ENCODE results near the gene PREX1.

PREX1 gene

DNA sequence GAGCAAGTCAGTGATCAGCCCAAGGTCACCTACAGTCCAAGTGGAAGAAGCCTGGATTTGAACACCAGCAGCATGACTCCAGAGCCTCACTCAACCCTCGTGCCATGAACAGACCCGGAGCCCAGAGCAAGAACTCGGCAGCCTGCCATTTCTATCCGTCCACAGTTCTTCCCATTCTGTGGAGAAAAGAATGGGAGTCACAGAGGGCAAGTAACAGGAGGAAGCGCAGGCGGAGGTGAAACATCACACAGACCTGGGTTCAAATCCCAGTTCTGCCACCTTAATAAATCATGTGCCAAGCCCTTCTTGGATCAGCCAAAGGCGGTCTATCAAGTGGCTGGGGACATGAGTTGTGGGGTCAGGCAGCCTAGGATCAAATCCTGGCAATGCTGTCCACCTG lies 4.3 kb downstream of the PREX1 start:
- Histone ChIP-seq H3K9me3 (ENCODE audit: insufficient read depth, low read depth, low read length) (no peaks in the 10 kb centered on the region), H3K27me3 (ENCODE audit: insufficient read depth, low read length) (peaks cover 43% of the 10 kb centered on the region), H3K9ac (ENCODE audit: low read depth, low read length) (no peak overlapping the region), H3K27ac (ENCODE audit: low read length) (no peak overlapping the region), H3K4me3 (ENCODE audit: low read length) (no peak overlapping the region), H3K36me3 (ENCODE audit: insufficient read depth, low read depth, low read length) (no peaks in the 10 kb centered on the region), H3K4me1 (ENCODE audit: insufficient read depth, low read length) (peaks cover 13% of the 10 kb centered on the region; the same call in 1 of the 2 replicates)

- H3K27ac ChIP-seq (ENCODE audit: low read length), result no peak overlapping the region
- H3K4me3 ChIP-seq (ENCODE audit: low read length), result no peak overlapping the region
- H3K36me3 ChIP-seq (ENCODE audit: insufficient read depth, low read depth, low read length), result no peaks in the 10 kb centered on the region
- H3K27me3 ChIP-seq (ENCODE audit: insufficient read depth, low read length), result peaks cover 40% of the 10 kb centered on the region
- H3K9ac ChIP-seq (ENCODE audit: low read depth, low read length), result no peak overlapping the region
- H3K4me1 ChIP-seq (ENCODE audit: insufficient read depth, low read length), result peaks cover 13% of the 10 kb centered on the region; the same call in 1 of the 2 replicates
- H3K9me3 ChIP-seq (ENCODE audit: insufficient read depth, low read depth, low read length), result no peaks in the 10 kb centered on the region
These were observed 4.9 kb downstream of the PREX1 start for GRCh38 chr20:48822879-48823385.

DNA sequence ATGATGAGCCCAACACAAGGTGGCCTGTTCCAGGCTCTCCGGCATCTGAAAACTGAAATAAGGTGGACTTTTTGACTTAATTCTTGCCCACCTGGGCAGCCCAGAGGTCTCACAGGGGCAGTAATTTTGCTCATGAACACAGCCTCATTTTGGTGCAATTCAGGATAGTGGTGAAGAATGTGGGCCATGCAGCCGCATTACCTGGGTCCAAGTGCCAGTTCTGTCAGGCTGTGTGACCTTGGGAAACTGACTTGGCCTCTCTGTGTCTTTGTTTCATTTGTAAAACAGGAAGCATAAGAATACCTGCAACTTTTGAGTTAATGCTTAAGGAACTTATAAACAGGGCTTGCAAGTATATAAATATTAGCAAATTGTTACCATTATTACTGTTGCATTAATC lies 5.6 kb downstream of the PREX1 start:
- Histone ChIP-seq H3K4me1 (ENCODE audit: insufficient read depth, low read length) (peaks cover 13% of the 10 kb centered on the region; the same call in 1 of the 2 replicates), H3K27ac (ENCODE audit: low read length) (no peak overlapping the region), H3K36me3 (ENCODE audit: insufficient read depth, low read depth, low read length) (no peaks in the 10 kb centered on the region), H3K9ac (ENCODE audit: low read depth, low read length) (no peak overlapping the region), H3K4me3 (ENCODE audit: low read length) (no peak overlapping the region), H3K9me3 (ENCODE audit: insufficient read depth, low read depth, low read length) (no peaks in the 10 kb centered on the region), H3K27me3 (ENCODE audit: insufficient read depth, low read length) (peaks cover 37% of the 10 kb centered on the region)

GRCh38 chr20:48821261-48821920 lies 6.4 kb downstream of the PREX1 start:
- Histone ChIP-seq H3K27me3 (ENCODE audit: insufficient read depth, low read length) (peaks cover 29% of the 10 kb centered on the region), H3K4me3 (ENCODE audit: low read length) (no peak overlapping the region), H3K4me1 (ENCODE audit: insufficient read depth, low read length) (peaks cover 13% of the 10 kb centered on the region; the same call in 1 of the 2 replicates), H3K9me3 (ENCODE audit: insufficient read depth, low read depth, low read length) (no peaks in the 10 kb centered on the region), H3K9ac (ENCODE audit: low read depth, low read length) (no peak overlapping the region), H3K36me3 (ENCODE audit: insufficient read depth, low read depth, low read length) (no peaks in the 10 kb centered on the region), H3K27ac (ENCODE audit: low read length) (no peak overlapping the region)

- Histone ChIP-seq H3K4me1 (ENCODE audit: insufficient read depth, low read length) (peaks cover 8% of the 10 kb centered on the region; the same call in 1 of the 2 replicates), H3K4me3 (ENCODE audit: low read length) (no peak overlapping the region), H3K9me3 (ENCODE audit: insufficient read depth, low read depth, low read length) (no peaks in the 10 kb centered on the region), H3K27me3 (ENCODE audit: insufficient read depth, low read length) (peaks cover 22% of the 10 kb centered on the region), H3K9ac (ENCODE audit: low read depth, low read length) (no peak overlapping the region), H3K36me3 (ENCODE audit: insufficient read depth, low read depth, low read length) (no peaks in the 10 kb centered on the region), H3K27ac (ENCODE audit: low read length) (no peak overlapping the region)
These were observed 7.2 kb downstream of the PREX1 start for GRCh38 chr20:48820649-48820973.

- H3K4me3 ChIP-seq (ENCODE audit: low read length), result no peak overlapping the region
- H3K4me1 ChIP-seq (ENCODE audit: insufficient read depth, low read length), result peaks cover 4% of the 10 kb centered on the region; the same call in 1 of the 2 replicates
- H3K9me3 ChIP-seq (ENCODE audit: insufficient read depth, low read depth, low read length), result no peaks in the 10 kb centered on the region
- no peak overlapping the region for H3K9ac ChIP-seq (ENCODE audit: low read depth, low read length)
- no peak overlapping the region for H3K27ac ChIP-seq (ENCODE audit: low read length)
- H3K27me3 ChIP-seq (ENCODE audit: insufficient read depth, low read length), result peaks cover 16% of the 10 kb centered on the region
- no peaks in the 10 kb centered on the region for H3K36me3 ChIP-seq (ENCODE audit: insufficient read depth, low read depth, low read length)
These were observed 7.8 kb downstream of the PREX1 start for GRCh38 chr20:48819821-48820648.

- Histone ChIP-seq H3K36me3 (ENCODE audit: insufficient read depth, low read depth, low read length) (no peaks in the 10 kb centered on the region), H3K9me3 (ENCODE audit: insufficient read depth, low read depth, low read length) (no peaks in the 10 kb centered on the region), H3K27me3 (ENCODE audit: insufficient read depth, low read length) (peaks cover 7% of the 10 kb centered on the region), H3K27ac (ENCODE audit: low read length) (no peak overlapping the region), H3K4me1 (ENCODE audit: insufficient read depth, low read length) (no peaks in the 10 kb centered on the region; the same call in 1 of the 2 replicates), H3K4me3 (ENCODE audit: low read length) (no peak overlapping the region), H3K9ac (ENCODE audit: low read depth, low read length) (no peak overlapping the region)
These were observed 8.7 kb downstream of the PREX1 start for GRCh38 chr20:48819089-48819488.

DNA sequence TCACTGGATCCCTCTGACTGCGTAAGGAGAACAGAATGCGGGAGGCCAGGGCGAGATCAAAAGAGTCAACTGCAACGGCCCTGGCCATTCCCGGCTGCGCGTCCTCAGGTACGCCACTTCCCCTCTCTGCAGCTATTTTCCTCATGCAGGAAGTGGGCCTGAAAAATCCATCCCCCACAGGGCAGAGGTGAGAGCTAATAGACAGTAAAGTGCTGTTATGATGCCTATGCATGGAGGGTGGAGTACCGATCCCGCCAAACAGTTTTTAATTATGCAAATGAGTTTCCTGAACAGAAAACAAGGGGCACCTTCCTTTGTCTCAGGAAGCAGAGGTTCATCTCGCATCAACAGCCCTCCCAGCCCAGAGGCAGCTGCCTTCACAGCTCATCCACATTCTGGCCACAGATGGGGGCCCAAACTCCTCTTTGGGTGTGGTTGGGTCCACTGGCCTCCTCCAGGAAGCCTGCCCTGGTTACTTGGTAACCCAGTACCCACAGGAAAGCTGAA lies 9.3 kb downstream of the PREX1 start:
- Histone ChIP-seq H3K9me3 (ENCODE audit: insufficient read depth, low read depth, low read length) (no peaks in the 10 kb centered on the region), H3K27me3 (ENCODE audit: insufficient read depth, low read length) (peaks cover 2% of the 10 kb centered on the region; the same call in 1 of the 2 replicates), H3K4me3 (ENCODE audit: low read length) (no peak overlapping the region), H3K36me3 (ENCODE audit: insufficient read depth, low read depth, low read length) (no peaks in the 10 kb centered on the region), H3K27ac (ENCODE audit: low read length) (no peak overlapping the region), H3K4me1 (ENCODE audit: insufficient read depth, low read length) (no peaks in the 10 kb centered on the region; the same call in 1 of the 2 replicates), H3K9ac (ENCODE audit: low read depth, low read length) (no peak overlapping the region)

GRCh38 chr20:48818031-48818370 lies 9.8 kb downstream of the PREX1 start:
- H3K27me3 ChIP-seq (ENCODE audit: insufficient read depth, low read length), result no peaks in the 10 kb centered on the region
- no peaks in the 10 kb centered on the region for H3K9me3 ChIP-seq (ENCODE audit: insufficient read depth, low read depth, low read length)
- no peak overlapping the region for H3K27ac ChIP-seq (ENCODE audit: low read length)
- no peaks in the 10 kb centered on the region for H3K36me3 ChIP-seq (ENCODE audit: insufficient read depth, low read depth, low read length)
- H3K4me3 ChIP-seq (ENCODE audit: low read length), result no peak overlapping the region
- no peaks in the 10 kb centered on the region; the same call in 1 of the 2 replicates for H3K4me1 ChIP-seq (ENCODE audit: insufficient read depth, low read length)
- no peak overlapping the region for H3K9ac ChIP-seq (ENCODE audit: low read depth, low read length)

GRCh38 chr20:48817367-48818030 lies 10.3 kb downstream of the PREX1 start:
- no peak overlapping the region for H3K9ac ChIP-seq (ENCODE audit: low read depth, low read length)
- no peaks in the 10 kb centered on the region for H3K36me3 ChIP-seq (ENCODE audit: insufficient read depth, low read depth, low read length)
- H3K4me3 ChIP-seq (ENCODE audit: low read length), result no peak overlapping the region
- no peak overlapping the region for H3K27ac ChIP-seq (ENCODE audit: low read length)
- H3K4me1 ChIP-seq (ENCODE audit: insufficient read depth, low read length), result no peaks in the 10 kb centered on the region; the same call in 1 of the 2 replicates
- H3K9me3 ChIP-seq (ENCODE audit: insufficient read depth, low read depth, low read length), result no peaks in the 10 kb centered on the region
- H3K27me3 ChIP-seq (ENCODE audit: insufficient read depth, low read length), result no peaks in the 10 kb centered on the region

- Histone ChIP-seq H3K9me3 (ENCODE audit: insufficient read depth, low read depth, low read length) (no peaks in the 10 kb centered on the region), H3K4me3 (ENCODE audit: low read length) (no peak overlapping the region), H3K4me1 (ENCODE audit: insufficient read depth, low read length) (no peaks in the 10 kb centered on the region; the same call in 1 of the 2 replicates), H3K36me3 (ENCODE audit: insufficient read depth, low read depth, low read length) (no peaks in the 10 kb centered on the region), H3K27ac (ENCODE audit: low read length) (no peak overlapping the region), H3K27me3 (ENCODE audit: insufficient read depth, low read length) (no peaks in the 10 kb centered on the region), H3K9ac (ENCODE audit: low read depth, low read length) (no peak overlapping the region)
These were observed 11.3 kb downstream of the PREX1 start for GRCh38 chr20:48816282-48817205.
